Measurements from ENCODE around the gene SGK1.

GRCh38 chr6:134318236-134318973, 493 bp upstream of the SGK1 start:
- TF ChIP-seq, protein P1, sequence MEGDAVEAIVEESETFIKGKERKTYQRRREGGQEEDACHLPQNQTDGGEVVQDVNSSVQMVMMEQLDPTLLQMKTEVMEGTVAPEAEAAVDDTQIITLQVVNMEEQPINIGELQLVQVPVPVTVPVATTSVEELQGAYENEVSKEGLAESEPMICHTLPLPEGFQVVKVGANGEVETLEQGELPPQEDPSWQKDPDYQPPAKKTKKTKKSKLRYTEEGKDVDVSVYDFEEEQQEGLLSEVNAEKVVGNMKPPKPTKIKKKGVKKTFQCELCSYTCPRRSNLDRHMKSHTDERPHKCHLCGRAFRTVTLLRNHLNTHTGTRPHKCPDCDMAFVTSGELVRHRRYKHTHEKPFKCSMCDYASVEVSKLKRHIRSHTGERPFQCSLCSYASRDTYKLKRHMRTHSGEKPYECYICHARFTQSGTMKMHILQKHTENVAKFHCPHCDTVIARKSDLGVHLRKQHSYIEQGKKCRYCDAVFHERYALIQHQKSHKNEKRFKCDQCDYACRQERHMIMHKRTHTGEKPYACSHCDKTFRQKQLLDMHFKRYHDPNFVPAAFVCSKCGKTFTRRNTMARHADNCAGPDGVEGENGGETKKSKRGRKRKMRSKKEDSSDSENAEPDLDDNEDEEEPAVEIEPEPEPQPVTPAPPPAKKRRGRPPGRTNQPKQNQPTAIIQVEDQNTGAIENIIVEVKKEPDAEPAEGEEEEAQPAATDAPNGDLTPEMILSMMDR (IDR thresholded peaks at IDR 0.05) = no peak
- TF ChIP-seq POLR2A (IDR thresholded peaks at IDR 0.05) = no peak

All from testis (tissue), 2 donors.